ENCODE results near the gene PDGFB.

The PDGFB gene

DNA sequence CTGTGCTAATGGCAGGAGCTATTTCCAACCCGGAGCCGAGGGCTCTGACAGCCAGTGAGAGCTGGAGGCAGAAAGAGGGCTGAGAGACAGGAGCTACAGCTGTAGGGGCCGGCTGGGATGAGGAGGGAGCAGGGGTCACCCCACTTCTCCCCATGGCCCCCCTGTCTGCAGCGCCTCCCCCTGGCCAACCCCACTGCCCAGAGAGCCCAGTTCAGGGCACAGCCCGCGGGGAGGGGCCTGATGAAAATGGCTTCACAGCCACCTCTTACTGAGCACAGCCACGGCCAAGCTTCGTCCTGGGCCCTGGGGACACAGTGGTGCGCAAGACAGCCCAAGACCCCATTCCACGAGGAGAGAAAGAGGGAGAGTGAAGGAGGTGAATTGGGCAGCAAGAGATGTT is 46.7 kb upstream of the PDGFB start:
- Histone ChIP-seq H3K27me3 (ENCODE audit: insufficient read depth, low read length) (no peaks in the 10 kb centered on the region), H3K27ac (ENCODE audit: low read depth, low read length) (no peak overlapping the region), H3K4ac (ENCODE audit: low read depth, low read length) (no peak overlapping the region), H3K79me1 (ENCODE audit: low read length) (peaks cover 30% of the 10 kb centered on the region), H3K23ac (ENCODE audit: low read length) (no peak overlapping the region), H2BK120ac (ENCODE audit: insufficient read depth, low read length, poor library complexity) (peak overlapping the region; percentile 19), H2BK5ac (ENCODE audit: low read depth, low read length, poor library complexity) (no peak overlapping the region), H3K14ac (ENCODE audit: low read length) (no peak overlapping the region), H4K12ac (ENCODE audit: low read depth, low read length) (no peak overlapping the region), H3K4me2 (ENCODE audit: low read length) (no peak overlapping the region), H3K4me1 (ENCODE audit: control insufficient read depth in 1 of 2, insufficient read depth in 2 of 2, low read length in 2 of 2) (peaks cover 53 to 56% of the 10 kb centered on the region in 2 experiments), H2AFZ (ENCODE audit: insufficient read depth, low read length, poor library complexity) (no peak overlapping the region), H2BK12ac (ENCODE audit: low read length) (peak overlapping the region; percentile 61), H3K79me2 (ENCODE audit: control insufficient read depth, insufficient read depth, low read length, poor library complexity) (no peaks in the 10 kb centered on the region), H4K8ac (ENCODE audit: low read depth, low read length) (no peak overlapping the region), H2AK5ac (ENCODE audit: low read length) (peak overlapping the region; percentile 40), H3K18ac (ENCODE audit: low read length) (no peak overlapping the region), H3K4me3 (ENCODE audit: low read depth, low read length) (no peak overlapping the region), H3K36me3 (ENCODE audit: control insufficient read depth in 1 of 2, insufficient read depth in 2 of 2, low read length in 2 of 2) (no peaks in the 10 kb centered on the region), H3K9me3 (ENCODE audit: insufficient read depth, low read depth, low read length) (no peaks in the 10 kb centered on the region), H3K9ac (ENCODE audit: low read length) (no peak overlapping the region), H4K91ac (ENCODE audit: low read depth, low read length) (peak overlapping the region; percentile 66)
- no peak for DNase-seq
- no CpG with 5 or more reads among the region's 10 CpGs for WGBS (ENCODE audit: extremely low coverage, insufficient coverage, insufficient read length)

DNA sequence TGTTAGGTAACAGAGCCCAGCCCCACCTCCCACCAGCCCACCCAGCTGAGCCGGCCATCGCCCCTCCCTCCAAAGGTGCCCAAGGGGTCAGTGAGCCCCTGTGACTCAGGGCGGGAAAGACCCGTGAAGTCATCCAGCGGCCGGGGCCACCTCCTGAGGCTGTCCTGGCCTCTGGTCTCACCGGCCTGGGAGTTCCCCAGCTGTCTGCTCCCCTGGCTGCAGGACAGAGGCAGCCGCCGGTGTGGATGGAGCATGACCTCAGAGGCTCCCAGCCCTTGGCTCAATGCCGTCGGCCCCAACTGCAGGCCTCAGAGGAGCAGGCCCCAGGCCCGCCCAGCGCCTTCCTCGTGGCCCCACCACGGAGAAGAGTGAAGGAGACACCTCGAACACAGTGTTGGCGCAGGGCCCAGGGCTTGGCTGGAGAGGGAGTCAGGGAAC is 46.0 kb upstream of the PDGFB start:
- H3K14ac ChIP-seq (ENCODE audit: low read length) = peak overlapping the region; percentile 50
- no peaks in the 10 kb centered on the region for H3K9me3 ChIP-seq (ENCODE audit: insufficient read depth, low read depth, low read length)
- H3K4me3 ChIP-seq (ENCODE audit: low read depth, low read length) = no peak overlapping the region
- peak; percentile 84 to 93 for DNase-seq
- no peaks in the 10 kb centered on the region for H3K27me3 ChIP-seq (ENCODE audit: insufficient read depth, low read length)
- no peaks in the 10 kb centered on the region for H3K79me2 ChIP-seq (ENCODE audit: control insufficient read depth, insufficient read depth, low read length, poor library complexity)
- peak overlapping the region; percentile 24 for H3K18ac ChIP-seq (ENCODE audit: low read length)
- H3K4ac ChIP-seq (ENCODE audit: low read depth, low read length) = no peak overlapping the region
- H2BK5ac ChIP-seq (ENCODE audit: low read depth, low read length, poor library complexity) = peak overlapping the region; percentile 10
- H3K36me3 ChIP-seq (ENCODE audit: control insufficient read depth in 1 of 2, insufficient read depth in 2 of 2, low read length in 2 of 2) = no peaks in the 10 kb centered on the region
- peak overlapping the region; percentile 8 for H4K8ac ChIP-seq (ENCODE audit: low read depth, low read length)
- no CpG with 5 or more reads among the region's 17 CpGs for WGBS (ENCODE audit: extremely low coverage, insufficient coverage, insufficient read length)
- no peak overlapping the region for H3K23ac ChIP-seq (ENCODE audit: low read length)
- H2BK120ac ChIP-seq (ENCODE audit: insufficient read depth, low read length, poor library complexity) = peak overlapping the region; percentile 3
- no peak overlapping the region for H3K27ac ChIP-seq (ENCODE audit: low read depth, low read length)
- no peak overlapping the region for H3K9ac ChIP-seq (ENCODE audit: low read length)
- no peak overlapping the region for H2AFZ ChIP-seq (ENCODE audit: insufficient read depth, low read length, poor library complexity)
- H4K12ac ChIP-seq (ENCODE audit: low read depth, low read length) = no peak overlapping the region
- H4K91ac ChIP-seq (ENCODE audit: low read depth, low read length) = peak overlapping the region; percentile 48
- H3K79me1 ChIP-seq (ENCODE audit: low read length) = peaks cover 30% of the 10 kb centered on the region
- peak overlapping the region; percentile 44 for H2BK12ac ChIP-seq (ENCODE audit: low read length)
- no peak overlapping the region for H3K4me2 ChIP-seq (ENCODE audit: low read length)
- H3K4me1 ChIP-seq (ENCODE audit: control insufficient read depth in 1 of 2, insufficient read depth in 2 of 2, low read length in 2 of 2) = peaks cover 52% of the 10 kb centered on the region in 2 experiments
- peak overlapping the region; percentile 67 for H2AK5ac ChIP-seq (ENCODE audit: low read length)

DNA sequence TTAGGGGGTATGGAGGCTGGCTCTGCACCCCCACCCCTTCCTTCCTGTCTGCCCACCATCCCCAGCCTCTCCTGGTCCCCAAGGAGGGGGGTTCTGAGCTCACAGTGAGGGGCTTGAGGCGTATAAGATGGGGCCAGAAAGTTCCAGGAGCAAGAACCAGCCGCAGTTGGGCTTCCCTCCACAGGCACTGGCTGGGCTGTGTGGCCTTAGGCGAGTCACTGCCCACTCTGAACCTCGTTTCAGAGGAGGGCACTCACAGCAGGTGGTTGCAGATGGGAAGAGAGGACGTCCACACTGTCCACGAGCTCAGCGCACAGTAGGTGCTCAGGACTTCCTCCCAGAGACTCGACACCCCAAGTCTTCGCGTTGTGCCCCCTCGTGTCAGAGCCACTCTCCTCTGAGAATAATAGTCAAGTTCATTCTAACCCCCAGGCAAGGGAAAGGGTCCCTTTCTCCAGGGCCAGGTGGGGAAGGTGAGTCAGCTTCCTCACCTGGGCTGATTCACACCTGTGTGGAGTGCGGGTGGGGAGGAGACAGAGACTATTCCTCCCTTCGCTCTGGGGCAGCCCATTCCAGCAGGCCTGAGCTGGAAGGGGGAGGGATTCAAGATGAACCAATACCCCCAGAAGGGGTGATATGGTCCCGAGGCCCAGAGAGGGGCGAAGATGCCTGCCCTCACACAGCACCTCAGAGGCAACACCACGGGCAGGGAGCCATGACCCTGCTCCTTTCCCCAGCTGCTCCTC is 45.4 kb upstream of the PDGFB start:
- H2BK12ac ChIP-seq (ENCODE audit: low read length) = peak overlapping the region; percentile 17
- H3K23ac ChIP-seq (ENCODE audit: low read length) = no peak overlapping the region
- no peak overlapping the region for H2BK5ac ChIP-seq (ENCODE audit: low read depth, low read length, poor library complexity)
- H3K4ac ChIP-seq (ENCODE audit: low read depth, low read length) = no peak overlapping the region
- H3K14ac ChIP-seq (ENCODE audit: low read length) = no peak overlapping the region
- no peak overlapping the region for H4K91ac ChIP-seq (ENCODE audit: low read depth, low read length)
- no peak overlapping the region for H3K9ac ChIP-seq (ENCODE audit: low read length)
- H3K9me3 ChIP-seq (ENCODE audit: insufficient read depth, low read depth, low read length) = no peaks in the 10 kb centered on the region
- no peak overlapping the region for H3K18ac ChIP-seq (ENCODE audit: low read length)
- peaks cover 51 to 52% of the 10 kb centered on the region in 2 experiments for H3K4me1 ChIP-seq (ENCODE audit: control insufficient read depth in 1 of 2, insufficient read depth in 2 of 2, low read length in 2 of 2)
- no peak overlapping the region for H2BK120ac ChIP-seq (ENCODE audit: insufficient read depth, low read length, poor library complexity)
- peak overlapping the region; percentile 27 for H2AK5ac ChIP-seq (ENCODE audit: low read length)
- H3K79me2 ChIP-seq (ENCODE audit: control insufficient read depth, insufficient read depth, low read length, poor library complexity) = no peaks in the 10 kb centered on the region
- H3K27me3 ChIP-seq (ENCODE audit: insufficient read depth, low read length) = no peaks in the 10 kb centered on the region
- no peak overlapping the region for H3K4me2 ChIP-seq (ENCODE audit: low read length)
- H2AFZ ChIP-seq (ENCODE audit: insufficient read depth, low read length, poor library complexity) = no peak overlapping the region
- peaks cover 30% of the 10 kb centered on the region for H3K79me1 ChIP-seq (ENCODE audit: low read length)
- H4K8ac ChIP-seq (ENCODE audit: low read depth, low read length) = peak overlapping the region; percentile 8
- no peak overlapping the region for H4K12ac ChIP-seq (ENCODE audit: low read depth, low read length)
- H3K27ac ChIP-seq (ENCODE audit: low read depth, low read length) = no peak overlapping the region
- H3K4me3 ChIP-seq (ENCODE audit: low read depth, low read length) = no peak overlapping the region
- DNase-seq = peak; percentile 90 to 93
- H3K36me3 ChIP-seq (ENCODE audit: control insufficient read depth in 1 of 2, insufficient read depth in 2 of 2, low read length in 2 of 2) = no peaks in the 10 kb centered on the region
- WGBS (ENCODE audit: extremely low coverage, insufficient coverage, insufficient read length) = no CpG with 5 or more reads among the region's 16 CpGs

DNA sequence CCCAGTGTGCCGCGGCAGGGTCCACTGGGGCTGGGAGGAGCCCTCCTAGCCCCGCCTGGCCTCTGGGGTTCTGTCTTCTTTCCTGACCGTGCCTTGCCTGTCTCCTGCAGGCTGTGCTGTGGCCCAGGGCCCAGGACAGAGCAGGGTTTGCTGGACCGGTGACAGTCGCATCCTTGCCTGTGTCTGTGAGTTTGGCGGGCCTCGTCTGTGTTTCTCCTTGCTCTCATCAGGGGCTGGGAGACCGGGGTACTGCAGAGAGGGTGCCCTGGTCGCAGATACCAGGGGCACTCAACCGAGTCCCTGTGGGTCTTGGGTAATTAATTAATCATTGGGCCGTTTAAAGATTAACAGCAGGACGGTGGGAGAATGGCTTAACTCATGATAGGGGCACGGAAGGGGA is 44.8 kb upstream of the PDGFB start:
- Histone ChIP-seq H3K27ac (ENCODE audit: low read depth, low read length) (no peak overlapping the region), H3K14ac (ENCODE audit: low read length) (no peak overlapping the region), H3K23ac (ENCODE audit: low read length) (no peak overlapping the region), H3K79me1 (ENCODE audit: low read length) (peaks cover 24% of the 10 kb centered on the region), H3K79me2 (ENCODE audit: control insufficient read depth, insufficient read depth, low read length, poor library complexity) (no peaks in the 10 kb centered on the region), H2BK12ac (ENCODE audit: low read length) (no peak overlapping the region), H3K4me1 (ENCODE audit: control insufficient read depth in 1 of 2, insufficient read depth in 2 of 2, low read length in 2 of 2) (peaks cover 45 to 46% of the 10 kb centered on the region in 2 experiments), H3K27me3 (ENCODE audit: insufficient read depth, low read length) (no peaks in the 10 kb centered on the region), H4K12ac (ENCODE audit: low read depth, low read length) (no peak overlapping the region), H2AK5ac (ENCODE audit: low read length) (peak overlapping the region; percentile 86), H3K4me3 (ENCODE audit: low read depth, low read length) (no peak overlapping the region), H3K9ac (ENCODE audit: low read length) (no peak overlapping the region), H3K4ac (ENCODE audit: low read depth, low read length) (no peak overlapping the region), H2BK5ac (ENCODE audit: low read depth, low read length, poor library complexity) (no peak overlapping the region), H4K8ac (ENCODE audit: low read depth, low read length) (no peak overlapping the region), H3K4me2 (ENCODE audit: low read length) (no peak overlapping the region), H3K18ac (ENCODE audit: low read length) (no peak overlapping the region), H2AFZ (ENCODE audit: insufficient read depth, low read length, poor library complexity) (no peak overlapping the region), H3K36me3 (ENCODE audit: control insufficient read depth in 1 of 2, insufficient read depth in 2 of 2, low read length in 2 of 2) (no peaks in the 10 kb centered on the region), H2BK120ac (ENCODE audit: insufficient read depth, low read length, poor library complexity) (no peak overlapping the region), H4K91ac (ENCODE audit: low read depth, low read length) (peak overlapping the region; percentile 26), H3K9me3 (ENCODE audit: insufficient read depth, low read depth, low read length) (no peaks in the 10 kb centered on the region)
- WGBS (ENCODE audit: extremely low coverage, insufficient coverage, insufficient read length) = no CpG with 5 or more reads among the region's 14 CpGs
- DNase-seq = no peak
